PC-9 (cell line): ENCODE results near the gene TTLL6. TPM values are rescaled to one million over a fixed set of nuclear protein-coding genes. Genes with fewer than 3 reads are reported as not detected.
"Not testable (repeated sequence)": the region's sequence is repeated elsewhere in the genome, so short reads cannot be mapped to it uniquely, and the experiment has no call there.

Experiments
- BruUV-seq: library from RNA; stranded (reverse); fragments of 400-500 nt; replicated peaks from 2 replicates; lab custom pipeline; 2021; lab: Mats Ljungman, UMichigan
- CTCF ChIA-PET: fragments of 300-600 bp; sonication (Branson Sonifier 250); formaldehyde crosslinking; loops from one replicate; lab custom pipeline; 2022; ENCODE audit warnings: antibody characterized with exemption; lab: Charles Lee
- POLR2A ChIA-PET: fragments of 300-600 bp; sonication (Branson Sonifier 250); formaldehyde crosslinking; loops from one replicate; lab custom pipeline; 2022; ENCODE audit warnings: antibody characterized with exemption; ENCODE audit not compliant: unreplicated experiment; lab: Charles Lee
- DNase-seq, 2 experiments: peaks; one replicate each; pipeline versions ENCODE4 v3.0.0 to v3.0.0-alpha.2; 2015 to 2022; ENCODE audit warnings: mixed read lengths in 1 of 2
- H2AFZ ChIP-seq: fragments of 200-600 bp; sonication (generic); 2 replicates; pipeline ENCODE4 v1.8.1; 2017; ENCODE audit warnings: antibody characterized with exemption
- H3F3A ChIP-seq: fragments of 200-600 bp; sonication (generic); 2 replicates; pipeline ENCODE4 v1.8.1; 2017; ENCODE audit warnings: antibody characterized with exemption, mild to moderate bottlenecking, low read depth; ENCODE audit not compliant: insufficient read depth
- H3K27ac ChIP-seq: fragments of 200-600 bp; sonication (generic); 2 replicates; pipeline ENCODE4 v1.6.1; 2016; ENCODE audit warnings: mixed run types
- H3K27me3 ChIP-seq: fragments of 200-600 bp; sonication (generic); 2 replicates; pipeline ENCODE4 v1.6.1; 2016; ENCODE audit warnings: low read depth, mixed run types; ENCODE audit not compliant: insufficient read depth
- H3K36me3 ChIP-seq: fragments of 200-600 bp; sonication (generic); 2 replicates; pipeline ENCODE4 v1.6.1; 2016; ENCODE audit warnings: low read depth, mixed run types
- H3K4me1 ChIP-seq: fragments of 200-600 bp; sonication (generic); replicated peaks from 2 replicates; pipeline ENCODE4 v1.6.1; 2016; ENCODE audit warnings: mixed run types; ENCODE audit not compliant: insufficient read depth
- H3K4me2 ChIP-seq: fragments of 200-600 bp; sonication (generic); 2 replicates; pipeline ENCODE4 v1.6.1; 2017; ENCODE audit warnings: mixed run types
- H3K4me3 ChIP-seq: fragments of 200-600 bp; sonication (generic); 2 replicates; pipeline ENCODE4 v1.6.1; 2016; ENCODE audit warnings: mixed run types
- H3K79me2 ChIP-seq: fragments of 200-600 bp; sonication (generic); 2 replicates; pipeline ENCODE4 v1.6.1; 2017; ENCODE audit warnings: low read depth, mixed run types
- H3K9me2 ChIP-seq: fragments of 200-600 bp; sonication (generic); 2 replicates; pipeline ENCODE4 v1.8.1; 2017; ENCODE audit warnings: mild to moderate bottlenecking; ENCODE audit not compliant: insufficient read depth
- H3K9me3 ChIP-seq: fragments of 200-600 bp; sonication (generic); 2 replicates; pipeline ENCODE4 v1.8.1; 2016; ENCODE audit warnings: low read depth; ENCODE audit not compliant: insufficient read depth
- H4K20me1 ChIP-seq: fragments of 200-600 bp; sonication (generic); 2 replicates; pipeline ENCODE4 v1.8.1; 2017; ENCODE audit not compliant: insufficient read depth
- EZH2 ChIP-seq: fragments of 200-600 bp; sonication (generic); IDR thresholded peaks from 2 replicates; pipeline ENCODE4 v1.8.0; 2017; ENCODE audit warnings: antibody characterized with exemption, low read depth
- intact Hi-C: fragments of 100-400 bp; cut with micrococcal nuclease; formaldehyde crosslinking; loops from one replicate; pipeline ENCODE4 v1.10.0; 2022; ENCODE audit not compliant: unreplicated experiment
- total RNA-seq: library from RNA; stranded (reverse); gene quantifications from 2 replicates; pipeline ENCODE4 v1.2.3, GENCODE V29; 2021
- TF ChIP-seq, protein P1 (sequence below): fragments of 200-600 bp; sonication (generic); conservative IDR thresholded peaks from 2 replicates; pipeline ENCODE4 v1.6.1; 2017; ENCODE audit warnings: mixed run types, antibody characterized with exemption, mild to moderate bottlenecking, moderate library complexity

TTLL6 gene
- total RNA-seq, 1 experiment from 2014 or later: not detected

GRCh38 chr17:48718761-48719641, 98.0 kb downstream of the TTLL6 start:
- Histone ChIP-seq H3K79me2 (no peaks in the 10 kb centered on the region), H4K20me1 (no peaks in the 10 kb centered on the region), H2AFZ (no peak overlapping the region), H3F3A (no peaks in the 10 kb centered on the region), H3K9me2 (no peaks in the 10 kb centered on the region), H3K27ac (no peak overlapping the region), H3K4me3 (no peak overlapping the region), H3K9me3 (no peaks in the 10 kb centered on the region), H3K36me3 (no peaks in the 10 kb centered on the region), H3K27me3 (peaks cover 28% of the 10 kb centered on the region; the same call in 1 of the 2 replicates), H3K4me2 (no peak overlapping the region), H3K4me1 (no peaks in the 10 kb centered on the region)
- intact Hi-C loops: no loop called here
- ChIA-PET POLR2A (interaction anchor here (0.6 kb wide), 1 partner anchor 66 kb away, joined by 3 read pairs; no protein-coding TSS in a partner anchor), CTCF (no interaction called here)
- TF ChIP-seq EZH2: no peak
- TF ChIP-seq, protein P1, sequence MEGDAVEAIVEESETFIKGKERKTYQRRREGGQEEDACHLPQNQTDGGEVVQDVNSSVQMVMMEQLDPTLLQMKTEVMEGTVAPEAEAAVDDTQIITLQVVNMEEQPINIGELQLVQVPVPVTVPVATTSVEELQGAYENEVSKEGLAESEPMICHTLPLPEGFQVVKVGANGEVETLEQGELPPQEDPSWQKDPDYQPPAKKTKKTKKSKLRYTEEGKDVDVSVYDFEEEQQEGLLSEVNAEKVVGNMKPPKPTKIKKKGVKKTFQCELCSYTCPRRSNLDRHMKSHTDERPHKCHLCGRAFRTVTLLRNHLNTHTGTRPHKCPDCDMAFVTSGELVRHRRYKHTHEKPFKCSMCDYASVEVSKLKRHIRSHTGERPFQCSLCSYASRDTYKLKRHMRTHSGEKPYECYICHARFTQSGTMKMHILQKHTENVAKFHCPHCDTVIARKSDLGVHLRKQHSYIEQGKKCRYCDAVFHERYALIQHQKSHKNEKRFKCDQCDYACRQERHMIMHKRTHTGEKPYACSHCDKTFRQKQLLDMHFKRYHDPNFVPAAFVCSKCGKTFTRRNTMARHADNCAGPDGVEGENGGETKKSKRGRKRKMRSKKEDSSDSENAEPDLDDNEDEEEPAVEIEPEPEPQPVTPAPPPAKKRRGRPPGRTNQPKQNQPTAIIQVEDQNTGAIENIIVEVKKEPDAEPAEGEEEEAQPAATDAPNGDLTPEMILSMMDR: no peak
- no peak for DNase-seq
- no TSS peak for BruUV-seq

- ChIA-PET CTCF (no interaction called here), POLR2A (no interaction called here)
- Histone ChIP-seq H3F3A (no peaks in the 10 kb centered on the region), H3K36me3 (no peaks in the 10 kb centered on the region), H3K9me3 (no peaks in the 10 kb centered on the region), H3K4me1 (no peaks in the 10 kb centered on the region), H3K79me2 (no peaks in the 10 kb centered on the region), H4K20me1 (no peaks in the 10 kb centered on the region), H3K27me3 (peaks cover 28% of the 10 kb centered on the region; the same call in 1 of the 2 replicates), H3K4me2 (no peak overlapping the region), H3K4me3 (no peak overlapping the region), H2AFZ (no peak overlapping the region), H3K9me2 (no peaks in the 10 kb centered on the region), H3K27ac (no peak overlapping the region)
- BruUV-seq: no TSS peak
- intact Hi-C loops: no loop called here
- TF ChIP-seq, protein P1: no peak
- TF ChIP-seq EZH2: no peak
- DNase-seq: no peak
Measured at GRCh38 chr17:48718227-48718760, 98.7 kb downstream of the TTLL6 start.

GRCh38 chr17:48717367-48718226, 99.4 kb downstream of the TTLL6 start:
- Histone ChIP-seq H3K4me2 (no peak overlapping the region), H2AFZ (no peak overlapping the region), H3K4me3 (no peak overlapping the region), H3K4me1 (no peaks in the 10 kb centered on the region), H3K27me3 (peaks cover 28% of the 10 kb centered on the region; the same call in 1 of the 2 replicates), H3K9me3 (no peaks in the 10 kb centered on the region), H3K36me3 (no peaks in the 10 kb centered on the region), H3K27ac (no peak overlapping the region), H3K9me2 (no peaks in the 10 kb centered on the region), H3K79me2 (no peaks in the 10 kb centered on the region), H3F3A (no peaks in the 10 kb centered on the region), H4K20me1 (no peaks in the 10 kb centered on the region)
- BruUV-seq: no TSS peak
- TF ChIP-seq EZH2: no peak
- TF ChIP-seq, protein P1: no peak
- no peak for DNase-seq
- intact Hi-C loops: no loop called here
- POLR2A ChIA-PET: no interaction called here
- CTCF ChIA-PET: no interaction called here

DNA sequence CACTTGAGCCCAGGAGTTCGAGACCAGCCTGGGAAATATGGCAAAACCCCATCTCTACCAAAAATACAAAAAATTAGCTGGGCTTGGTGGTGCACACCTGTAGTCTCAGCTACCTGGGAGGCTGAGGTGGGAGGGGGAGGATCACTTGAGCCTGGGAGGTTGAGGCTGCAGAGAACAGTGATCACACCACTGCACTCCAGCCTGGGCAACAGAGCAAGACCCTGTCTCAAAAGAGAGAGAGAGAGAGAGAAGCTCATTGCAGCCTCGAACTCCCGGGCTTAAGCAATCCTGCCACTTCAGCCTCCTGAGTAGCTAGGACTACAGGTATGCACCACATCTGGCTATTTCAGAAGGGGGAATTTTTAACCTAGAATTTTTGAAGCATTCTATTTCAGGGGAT, 100.5 kb downstream of the TTLL6 start:
- CTCF ChIA-PET: interaction anchor here (0.7 kb wide), 1 partner anchor 41 kb away, joined by 3 read pairs; no protein-coding TSS in a partner anchor
- H3K9me3 ChIP-seq, H3K36me3 ChIP-seq, H4K20me1 ChIP-seq, H2AFZ ChIP-seq, H3F3A ChIP-seq, BruUV-seq, DNase-seq, POLR2A ChIA-PET, H3K4me2 ChIP-seq, H3K4me3 ChIP-seq, H3K4me1 ChIP-seq, H3K27ac ChIP-seq, intact Hi-C loops, H3K9me2 ChIP-seq, H3K79me2 ChIP-seq: not testable (repeated sequence)
- peaks cover 25% of the 10 kb centered on the region; the same call in 1 of the 2 replicates for H3K27me3 ChIP-seq
